Right forelimb (tissue), 1 donor: ENCODE results near the gene AK5.

Source experiments
- DNase-seq: peaks from one replicate; pipeline ENCODE4 v3.0.0-alpha.2; 2018

AK5 gene

DNA sequence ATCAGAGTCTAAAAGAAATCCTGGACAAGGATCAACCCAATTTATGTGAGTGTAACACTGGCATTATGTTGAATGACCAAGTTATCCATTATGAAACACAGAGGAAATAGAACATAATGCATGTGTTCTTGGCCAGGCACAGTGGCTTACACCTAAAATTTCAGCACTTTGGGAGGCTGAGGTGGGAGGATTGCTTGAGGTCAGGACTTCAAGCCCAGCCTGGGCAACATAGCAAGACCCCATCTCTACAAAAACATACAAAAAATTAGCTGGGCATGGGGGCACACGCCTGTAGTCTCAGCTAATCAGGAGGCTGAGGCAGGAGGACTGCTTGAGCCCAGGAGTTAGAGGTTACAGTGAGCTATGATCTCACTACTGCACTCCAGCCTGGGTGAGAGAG, 270.8 kb downstream of the AK5 start:
- DNase-seq, result no peak

DNA sequence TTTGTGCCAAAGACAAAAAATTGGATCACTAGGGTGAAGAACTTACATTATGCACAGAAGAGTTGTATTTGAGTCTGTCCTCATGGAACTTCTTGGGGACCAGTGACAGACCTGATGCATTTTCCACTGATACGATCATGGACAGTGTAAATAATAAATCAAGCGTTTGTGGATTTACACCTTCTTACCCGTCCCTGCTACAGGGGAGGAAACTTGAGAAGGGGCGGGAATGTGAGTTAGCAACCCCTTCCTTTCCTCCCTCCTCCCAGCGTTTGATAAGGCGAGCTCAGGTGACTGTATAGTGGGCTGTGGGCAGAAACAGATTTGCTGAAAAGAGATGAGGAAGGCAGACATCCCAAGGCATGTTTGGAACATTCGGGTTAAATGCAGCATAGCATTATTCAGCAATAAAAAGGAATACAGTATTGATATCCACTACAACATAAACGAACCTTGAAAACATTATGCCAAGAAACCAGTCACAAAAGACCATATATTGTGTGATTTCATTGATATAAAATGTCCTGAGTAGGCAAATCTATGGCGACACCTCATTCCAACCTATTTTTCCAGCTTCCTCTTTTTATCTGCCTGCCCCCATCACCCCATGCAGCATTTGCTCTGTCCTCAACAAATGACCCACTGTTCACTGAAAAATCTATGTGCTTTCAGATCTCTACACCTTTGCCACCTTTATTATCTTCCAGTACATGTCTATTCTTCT, 271.9 kb downstream of the AK5 start:
- DNase-seq, result no peak

DNA sequence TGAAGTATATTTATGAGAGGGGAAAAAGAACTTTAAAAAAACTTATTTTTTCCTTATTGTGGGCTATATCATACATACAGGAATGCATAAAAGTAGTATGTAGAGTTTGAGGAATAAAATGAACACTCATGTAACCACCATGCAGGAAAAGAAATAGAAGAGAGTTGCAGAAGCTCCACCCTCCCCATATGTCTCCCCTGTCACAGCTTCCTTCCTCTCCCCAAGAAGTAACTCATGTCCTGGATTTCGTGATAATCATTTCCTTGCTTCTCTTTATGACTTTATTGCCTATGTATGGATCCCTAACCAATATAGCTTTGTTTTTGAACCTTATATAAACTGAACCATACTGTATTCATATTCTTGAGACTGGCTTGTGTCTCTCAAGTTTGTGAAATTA, 274.2 kb downstream of the AK5 start:
- DNase-seq, result no peak

DNA sequence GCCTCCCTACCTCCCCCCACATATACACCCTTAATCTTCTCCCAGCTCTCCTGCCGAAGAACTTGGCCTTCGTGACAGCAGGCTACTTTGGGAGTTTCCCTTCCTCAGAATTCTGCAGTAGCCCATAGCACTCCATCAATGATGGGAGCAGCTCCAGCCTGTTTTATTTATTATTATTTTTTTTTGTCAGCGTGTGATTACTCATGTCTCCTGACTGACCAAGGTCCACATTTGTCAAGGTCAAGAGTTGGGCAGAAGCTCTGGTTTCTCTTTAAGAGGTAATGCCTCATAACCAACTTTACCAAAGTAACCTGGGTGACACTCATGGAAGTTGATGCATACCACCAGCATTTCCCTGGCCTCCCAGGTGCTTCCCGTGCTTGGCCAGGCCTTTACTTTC, 275.2 kb downstream of the AK5 start:
- no peak for DNase-seq

DNA sequence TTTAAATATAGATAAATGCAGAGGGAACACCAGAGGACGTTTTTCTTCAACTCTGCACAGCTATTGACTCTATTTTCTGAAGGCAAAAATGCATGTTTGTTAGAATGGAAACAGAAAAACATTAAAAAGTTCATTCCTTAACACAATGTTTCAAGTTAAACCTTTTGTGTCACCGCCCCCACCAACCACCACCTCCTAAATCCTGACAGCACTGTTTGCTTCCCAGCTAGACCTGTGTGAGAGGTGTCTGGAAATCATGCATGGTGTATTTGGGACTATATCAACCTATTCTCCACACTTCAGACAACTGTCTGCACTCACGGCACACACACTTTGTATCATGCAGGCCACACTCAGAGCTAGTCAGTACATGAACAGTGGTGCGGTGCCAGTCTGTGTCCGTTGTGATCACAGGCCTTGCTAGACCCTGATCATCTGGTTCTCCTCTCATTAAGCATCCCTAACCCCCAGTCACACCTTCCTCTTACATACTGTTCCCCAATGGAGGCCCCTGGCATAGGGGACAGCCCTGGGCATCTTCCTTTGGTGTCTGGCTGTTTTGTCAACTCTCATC, 276.9 kb downstream of the AK5 start:
- no peak for DNase-seq

DNA sequence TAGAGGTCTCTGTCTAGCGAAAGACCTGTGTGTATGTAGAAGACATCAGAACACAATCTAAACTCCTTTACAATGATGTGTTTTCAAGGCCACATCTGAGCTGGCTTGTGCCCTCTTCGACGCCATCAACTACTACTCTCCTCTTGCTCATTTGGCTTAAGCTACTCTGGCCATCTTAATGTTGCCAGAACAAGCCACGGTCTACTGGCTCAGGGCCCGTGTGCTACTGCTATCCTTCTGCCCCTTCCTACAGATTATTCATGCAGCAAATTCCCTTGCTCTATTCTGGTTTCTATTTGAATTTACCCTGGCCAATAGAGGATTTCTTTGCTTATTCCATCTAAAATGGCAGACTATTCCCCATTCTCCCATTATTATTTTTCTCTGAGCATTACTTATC, 278.9 kb downstream of the AK5 start:
- DNase-seq, result no peak

DNA sequence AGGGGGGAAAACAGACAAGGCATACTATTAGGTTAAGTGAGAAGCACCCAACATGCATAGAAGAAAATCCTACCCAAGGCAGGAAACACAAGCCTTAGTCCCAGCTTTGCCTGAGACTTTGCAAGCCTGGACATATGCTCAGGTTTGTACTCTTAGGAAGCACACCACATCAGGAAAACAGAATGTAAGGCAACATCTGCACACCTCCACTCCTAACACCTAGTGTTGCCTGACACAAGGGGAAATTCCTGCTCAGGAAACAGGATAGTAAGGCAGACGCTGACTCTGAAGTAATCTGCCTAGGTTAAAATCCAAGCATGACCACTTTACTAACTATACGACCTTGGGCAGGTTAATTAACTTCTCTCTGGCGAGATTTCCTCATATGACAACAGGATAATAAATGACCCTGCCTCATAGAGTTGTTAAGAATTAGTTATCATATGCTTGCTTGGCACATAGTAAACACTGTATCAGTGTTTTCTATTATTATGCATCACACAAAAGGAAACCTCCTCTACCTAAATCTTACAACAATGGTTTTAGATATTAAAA, 280.9 kb downstream of the AK5 start:
- no peak for DNase-seq

DNA sequence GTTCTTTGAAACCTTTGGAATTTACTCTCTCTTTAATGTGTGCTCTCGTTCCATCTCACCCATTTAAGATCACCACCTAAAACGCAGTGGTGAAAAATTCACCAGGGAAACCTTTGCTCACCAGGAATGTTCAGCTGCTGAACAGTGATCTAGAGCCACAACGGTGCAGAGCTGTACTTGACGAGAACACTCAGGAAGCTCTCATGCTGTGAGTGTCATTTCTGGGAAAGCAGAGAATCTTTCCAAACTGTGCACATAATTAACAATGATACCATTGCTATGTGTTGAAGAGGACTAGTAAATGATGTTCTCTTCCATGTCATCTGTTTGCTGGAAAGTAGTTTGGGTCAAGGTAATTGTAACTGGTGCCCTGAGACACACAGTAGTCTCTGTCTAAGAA, 283.5 kb downstream of the AK5 start:
- no peak for DNase-seq

DNA sequence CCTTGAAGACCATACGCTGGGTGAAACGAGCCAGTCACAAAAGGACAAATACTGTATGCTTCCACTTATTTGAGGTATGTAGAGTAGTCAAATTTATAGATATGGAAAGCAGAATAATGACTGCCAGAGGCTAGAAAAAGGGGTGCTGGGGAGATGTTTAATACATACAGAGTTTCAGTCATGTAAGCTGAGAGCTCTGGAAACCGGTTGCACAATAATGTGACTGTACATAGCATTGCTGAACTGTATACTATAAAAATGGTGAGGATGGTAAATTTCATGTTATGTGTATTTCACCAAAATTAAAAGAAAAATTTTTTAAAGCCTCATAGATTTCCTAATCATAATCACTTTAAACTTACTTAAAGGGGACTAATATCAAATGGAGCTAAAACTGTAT, 289.8 kb downstream of the AK5 start:
- no peak for DNase-seq

DNA sequence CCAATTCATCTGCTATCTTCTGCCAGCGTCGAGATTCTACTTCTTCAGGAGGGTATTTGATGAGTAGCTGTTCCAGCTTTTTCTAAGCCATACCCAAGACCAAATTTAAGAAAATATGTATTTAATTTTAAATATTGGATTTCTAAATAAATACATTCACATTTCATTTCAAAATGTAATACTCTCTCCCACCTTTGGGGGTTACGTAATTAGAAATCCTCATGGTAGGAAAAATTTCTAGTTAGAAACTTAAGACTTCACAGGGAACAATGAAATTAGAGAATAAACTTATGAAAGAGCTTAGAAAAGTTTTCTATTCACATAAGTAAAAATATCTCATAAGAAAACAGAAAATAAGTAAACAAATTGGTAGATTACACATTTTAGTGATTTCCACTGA, 297.7 kb downstream of the AK5 start:
- no peak for DNase-seq

DNA sequence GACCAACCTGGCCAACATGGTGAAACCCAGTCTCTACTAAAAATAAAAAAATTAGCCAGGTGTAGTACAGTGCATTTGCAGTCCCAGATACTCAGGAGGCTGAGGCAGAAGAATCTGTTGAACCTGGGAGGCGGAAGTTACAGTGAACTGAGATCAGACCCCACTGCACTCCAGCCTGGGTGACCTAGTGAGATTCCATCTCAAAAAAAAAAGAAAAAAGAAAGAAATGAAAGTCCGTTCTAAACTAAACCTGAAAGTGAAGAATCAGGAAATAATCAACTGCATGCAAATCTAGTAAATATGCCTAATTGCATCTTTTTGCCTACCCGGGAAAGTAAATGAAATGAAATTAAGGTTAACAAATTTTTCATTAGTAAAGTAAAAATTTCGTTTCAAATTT, 301.1 kb downstream of the AK5 start:
- no peak for DNase-seq

DNA sequence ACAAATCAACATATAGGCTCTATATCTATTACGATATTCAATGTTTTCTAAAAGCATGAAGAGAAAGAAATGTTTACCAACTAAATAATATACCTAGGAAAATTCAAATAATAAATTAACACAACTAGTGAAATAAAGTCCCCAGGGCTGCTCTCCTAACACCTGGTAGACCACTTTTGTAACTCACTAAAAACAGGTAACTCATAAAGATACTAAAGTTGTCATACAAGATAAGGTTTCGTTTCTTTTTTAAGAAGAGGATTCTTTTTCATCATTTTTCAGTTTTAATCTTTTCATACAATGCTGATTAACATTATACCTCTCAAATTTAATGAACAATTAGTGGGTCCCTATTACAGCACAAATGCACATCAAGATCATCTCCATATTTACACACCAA, 301.7 kb downstream of the AK5 start:
- DNase-seq, result no peak

DNA sequence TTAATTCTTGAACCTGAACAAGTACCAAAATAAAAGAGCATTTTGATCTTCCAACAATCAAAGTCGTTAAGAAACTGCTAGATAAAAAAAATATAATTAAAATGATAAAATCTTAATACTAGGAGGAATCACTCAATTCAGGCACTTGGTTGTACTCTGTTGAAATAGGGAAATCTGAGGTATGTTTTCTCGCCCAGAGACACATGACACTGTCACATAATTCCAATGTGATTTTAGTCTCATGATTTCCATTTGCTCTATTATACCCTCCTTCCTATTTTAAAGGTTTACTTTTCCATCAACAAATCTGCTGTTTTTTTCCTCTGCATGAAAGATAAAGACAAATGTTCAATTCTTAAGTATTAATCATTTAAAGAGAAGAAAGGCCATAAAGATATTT, 303.1 kb downstream of the AK5 start:
- no peak for DNase-seq

DNA sequence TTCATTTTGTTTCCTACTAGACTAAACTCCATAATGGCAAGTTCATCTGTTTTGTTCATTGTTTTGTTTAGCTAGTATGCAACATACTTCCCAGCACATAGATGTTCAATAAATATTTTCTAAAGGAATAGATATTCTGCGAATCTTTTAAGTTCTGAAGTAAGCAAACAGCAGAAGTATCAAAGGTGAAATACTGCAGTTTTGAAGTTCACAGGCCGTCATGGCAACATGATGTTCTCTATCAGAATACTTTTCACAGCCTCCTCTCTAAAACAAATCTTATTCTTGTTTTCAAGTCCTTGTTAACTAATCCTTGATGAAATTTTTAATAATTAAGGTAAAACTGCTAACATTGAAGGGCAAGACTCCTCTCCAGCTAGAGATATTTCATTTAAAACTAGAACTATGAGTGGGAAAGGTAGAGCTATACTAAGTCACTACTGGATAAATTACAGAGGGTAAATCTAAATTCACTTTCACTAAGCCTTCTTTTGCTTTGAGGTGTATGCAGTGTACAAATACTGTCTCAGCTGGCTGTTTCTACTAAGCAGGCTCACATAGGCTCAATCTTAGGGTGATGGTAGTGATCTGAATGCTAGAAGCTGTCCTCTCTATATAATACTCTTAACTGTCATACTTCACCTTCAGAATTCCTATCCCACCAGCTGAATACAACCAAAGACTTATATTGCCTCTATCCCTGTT, 303.9 kb downstream of the AK5 start:
- no peak for DNase-seq

DNA sequence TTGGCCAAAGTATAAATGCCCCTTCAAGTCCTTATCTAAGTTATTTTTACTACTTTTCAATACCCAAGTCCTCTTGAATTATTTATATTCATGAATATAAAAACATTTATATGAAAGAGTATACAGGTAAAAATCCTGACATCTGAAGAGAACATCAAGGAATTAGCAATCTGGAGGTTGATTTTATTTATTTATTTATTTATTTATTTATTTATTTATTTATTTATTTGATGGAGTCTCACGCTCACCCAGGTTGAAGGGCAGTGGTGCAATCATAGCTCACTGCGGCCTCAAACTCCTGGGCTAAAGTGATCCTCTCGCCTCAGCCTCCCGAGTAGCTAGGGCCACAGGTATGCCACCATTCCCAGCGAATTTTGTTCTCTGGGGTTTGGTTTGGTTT, 307.4 kb downstream of the AK5 start:
- DNase-seq, result no peak

DNA sequence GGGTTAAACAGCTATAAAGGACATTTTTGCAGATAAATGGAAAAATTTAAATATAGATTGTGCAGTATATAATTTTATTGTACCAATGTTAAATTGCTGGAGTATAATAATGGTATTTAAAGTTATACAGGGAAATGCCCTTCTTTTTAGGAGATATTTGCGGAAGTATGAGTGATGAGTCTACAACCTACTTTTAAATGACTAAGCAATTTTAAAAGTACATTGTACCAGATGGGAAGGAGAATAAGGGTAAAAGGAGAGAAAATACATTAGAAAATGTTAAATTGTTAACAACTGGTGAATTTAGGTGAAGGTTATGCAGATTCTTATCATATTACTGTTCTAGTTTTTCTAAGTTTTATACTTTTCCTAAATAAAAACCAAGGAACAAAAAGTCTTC, 308.8 kb downstream of the AK5 start:
- no peak for DNase-seq

DNA sequence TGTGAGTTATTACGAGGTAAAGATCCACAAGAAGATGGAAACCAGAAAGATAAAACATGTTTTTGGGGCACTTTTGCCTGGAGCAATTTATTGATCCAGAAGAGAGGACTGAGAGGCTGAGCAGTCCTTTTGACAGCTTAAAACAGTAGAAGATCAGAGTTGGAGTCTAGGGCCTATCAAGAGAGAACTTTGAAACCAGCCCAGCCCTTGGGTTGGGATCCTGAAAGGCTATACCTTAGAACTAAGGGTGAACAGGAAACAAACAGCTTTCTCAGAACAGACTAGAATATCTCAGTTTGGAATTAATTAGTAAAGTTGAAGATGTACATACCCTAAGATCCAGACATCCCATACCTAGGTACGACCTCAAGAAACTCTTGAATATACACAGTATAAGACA, 311.1 kb downstream of the AK5 start:
- no peak for DNase-seq

DNA sequence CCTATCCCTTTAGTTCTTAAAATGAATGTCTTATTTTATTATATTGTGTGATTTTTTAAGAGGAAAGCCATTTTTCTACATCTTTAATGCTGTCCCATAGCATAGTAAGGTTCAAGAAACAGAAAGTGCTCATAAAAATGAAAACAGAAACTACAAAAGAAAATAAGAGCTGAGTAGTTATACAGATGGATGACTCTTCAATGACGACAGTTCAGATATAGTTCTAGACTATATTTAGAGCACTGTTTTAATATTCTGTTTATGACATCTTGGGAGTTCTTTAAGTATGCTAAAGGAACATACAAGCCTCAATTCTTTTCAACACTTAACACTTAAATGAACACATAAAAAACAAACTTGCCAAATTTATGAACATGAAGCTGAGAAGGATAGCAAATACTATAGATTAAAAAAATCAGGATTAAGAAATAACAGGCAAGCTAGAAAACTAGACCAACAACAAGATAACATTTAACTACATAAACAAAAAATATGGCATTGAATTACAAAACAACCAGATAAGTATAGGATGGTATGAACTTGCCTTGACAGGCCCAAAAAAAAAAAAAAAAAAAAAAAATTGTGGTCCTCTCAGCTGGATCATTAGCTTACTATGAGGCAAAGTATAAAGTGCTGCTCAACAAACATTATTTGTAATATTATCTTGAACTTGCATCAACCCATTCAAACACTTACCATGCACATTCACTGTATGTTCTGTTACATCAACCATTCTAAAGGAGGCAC, 312.7 kb downstream of the AK5 start:
- DNase-seq, result no peak

DNA sequence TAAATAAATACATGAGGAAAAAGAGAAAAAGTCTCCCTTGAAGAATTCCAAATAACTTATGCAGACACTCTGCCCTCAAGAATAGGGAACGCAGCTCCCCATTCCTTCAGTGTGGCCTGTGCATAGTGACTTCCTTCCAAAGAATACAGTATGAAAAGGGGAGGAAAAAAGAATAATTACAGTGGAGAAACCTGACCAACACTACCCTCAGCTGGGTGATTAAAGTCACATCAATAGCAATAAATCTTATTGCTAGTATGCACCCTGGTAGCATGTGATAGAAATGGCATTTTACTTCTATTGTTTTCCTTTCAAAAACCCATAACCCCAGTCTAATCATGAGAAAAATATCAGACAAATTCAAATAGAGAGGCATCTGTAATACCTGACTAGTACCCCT, 315.5 kb downstream of the AK5 start:
- no peak for DNase-seq

DNA sequence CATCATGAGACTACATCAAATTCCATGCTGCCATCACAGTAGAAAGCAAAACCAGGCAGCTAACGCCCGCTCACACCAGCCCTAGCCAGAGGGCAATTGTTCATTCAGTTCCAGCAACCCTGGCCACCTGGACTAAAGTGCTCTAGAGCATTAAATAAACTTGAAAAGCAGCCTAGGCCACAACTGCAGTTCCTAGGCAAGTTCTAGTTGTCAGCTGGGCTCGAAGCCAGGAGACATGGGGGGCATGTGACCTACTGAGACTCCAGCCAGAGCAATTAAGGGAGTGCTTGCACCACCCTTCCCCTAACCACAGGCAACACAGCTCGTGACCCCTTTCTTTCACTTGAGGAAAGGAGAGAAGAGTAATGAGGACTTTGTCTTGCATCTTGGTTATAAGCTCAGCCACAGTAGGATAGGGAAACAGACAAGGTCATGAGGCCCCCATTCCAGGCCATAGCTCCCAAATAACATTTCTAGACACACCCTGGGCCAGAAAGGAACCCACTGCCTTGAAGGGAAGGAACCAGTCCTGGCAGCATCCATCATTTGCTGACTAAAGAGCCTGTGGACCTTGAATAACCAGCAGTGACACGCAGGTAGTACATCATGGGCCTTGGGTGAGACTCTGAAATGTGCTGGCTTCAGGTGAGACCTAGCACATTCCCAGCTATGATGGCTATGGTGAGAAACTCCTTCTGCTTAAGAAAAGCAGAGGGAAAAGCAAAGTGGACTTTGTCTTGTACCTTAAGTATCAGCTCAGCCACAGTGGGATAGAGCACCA, 323.6 kb downstream of the AK5 start:
- no peak for DNase-seq

DNA sequence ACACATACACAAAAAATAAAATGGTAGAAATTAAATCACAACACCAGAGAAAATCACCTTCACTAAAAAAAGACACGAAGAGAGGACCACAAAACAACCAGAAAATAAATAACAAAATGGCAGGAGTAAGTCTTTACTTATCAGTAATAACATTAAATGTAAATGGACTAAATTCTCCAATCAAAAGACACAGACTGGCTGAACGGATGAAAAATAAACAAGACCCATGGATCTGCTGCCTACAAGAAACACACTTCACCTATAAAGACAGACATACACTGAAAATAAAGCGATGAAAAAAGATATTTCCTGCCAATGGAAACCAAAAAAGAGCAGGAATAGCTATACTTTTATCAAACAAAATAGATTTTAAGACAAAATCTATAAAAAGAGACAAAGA, 327.1 kb downstream of the AK5 start:
- DNase-seq, result no peak
